SH-SY5Y (cell line): ENCODE results near the gene NAV2.

ENCODE experiments used
- GATA2 ChIP-seq: IDR thresholded peaks from 2 replicates; pipeline ENCODE4 v1.6.1; 2011; ENCODE audit warnings: mild to moderate bottlenecking, low read depth, low read length
- GATA3 ChIP-seq: IDR thresholded peaks from 2 replicates; pipeline ENCODE4 v1.6.1; 2011; ENCODE audit warnings: low read depth, mild to moderate bottlenecking, low read length, moderate library complexity

GRCh38 chr11:19690885-19691284 lies 21.8 kb upstream of the NAV2 start:
- TF ChIP-seq GATA2 (no peak), GATA3 (no peak)
